Memory B cell (primary cell): Measurements from ENCODE around the gene ARL5C.

ENCODE experiments used
- ATAC-seq: fragments of 150-1000 bp; cut with Tn5 transposase; 2 replicates; pipeline ENCODE4 v1.10.0; 2021; ENCODE audit warnings: low read depth, mild to moderate bottlenecking, moderate library complexity
- DNase-seq, 2 donors: peaks; one replicate each; pipeline ENCODE4 v3.0.0; 2022; ENCODE audit warnings: low spot score in 2 of 2
- H3K27ac Mint-ChIP-seq: one replicate; pipeline ENCODE4 v1.8.0; 2022; ENCODE audit warnings: mild to moderate bottlenecking, moderate library complexity, mixed read lengths
- H3K27me3 Mint-ChIP-seq: one replicate; pipeline ENCODE4 v1.8.0; 2022; ENCODE audit warnings: mixed read lengths
- H3K36me3 Mint-ChIP-seq: one replicate; pipeline ENCODE4 v1.8.0; 2022; ENCODE audit warnings: mild to moderate bottlenecking, mixed read lengths
- H3K4me1 Mint-ChIP-seq: one replicate; pipeline ENCODE4 v1.8.0; 2022; ENCODE audit warnings: mixed read lengths
- H3K4me3 Mint-ChIP-seq: one replicate; pipeline ENCODE4 v1.8.0; 2022; ENCODE audit warnings: mild to moderate bottlenecking, moderate library complexity, mixed read lengths
- H3K9me3 Mint-ChIP-seq: one replicate; pipeline ENCODE4 v1.8.0; 2022; ENCODE audit warnings: mixed read lengths

Gene ARL5C

GRCh38 chr17:39165841-39166349, at the start of gene ARL5C:
TSS of gene ARL5C (minus strand) at chr17:39166161. CDS start at chr17:39165760, 401 bp downstream.
- Mint-ChIP-seq H3K27me3 (peaks cover 21% of the 10 kb centered on the region), H3K27ac (no peak within 1 kb of the TSS), H3K36me3 (peaks cover 1% of the 10 kb centered on the region), H3K4me3 (peak within 1 kb of the TSS; percentile 84), H3K4me1 (peaks cover 12% of the 10 kb centered on the region), H3K9me3 (peaks cover 1% of the 10 kb centered on the region)
- no peak for ATAC-seq
- DNase-seq, result no peak

- Mint-ChIP-seq H3K4me3 (no peak overlapping the region), H3K4me1 (peaks cover 18% of the 10 kb centered on the region), H3K9me3 (no peaks in the 10 kb centered on the region), H3K27ac (no peak overlapping the region), H3K27me3 (peaks cover 22% of the 10 kb centered on the region), H3K36me3 (no peaks in the 10 kb centered on the region)
- ATAC-seq, result no peak
- no peak for DNase-seq
Measured at GRCh38 chr17:39213852-39214251, 47.9 kb upstream of the ARL5C start.

- peaks cover 26% of the 10 kb centered on the region for H3K4me1 Mint-ChIP-seq
- no peaks in the 10 kb centered on the region for H3K9me3 Mint-ChIP-seq
- DNase-seq (no peak), ATAC-seq (no peak)
- peaks cover 22% of the 10 kb centered on the region for H3K27me3 Mint-ChIP-seq
- H3K27ac Mint-ChIP-seq, result no peak overlapping the region
- H3K36me3 Mint-ChIP-seq, result no peaks in the 10 kb centered on the region
- no peak overlapping the region for H3K4me3 Mint-ChIP-seq
Measured at GRCh38 chr17:39212841-39213480, 47.0 kb upstream of the ARL5C start.

- Mint-ChIP-seq H3K9me3 (no peaks in the 10 kb centered on the region), H3K4me1 (peaks cover 27% of the 10 kb centered on the region), H3K27me3 (peaks cover 22% of the 10 kb centered on the region), H3K27ac (no peak overlapping the region), H3K4me3 (no peak overlapping the region), H3K36me3 (no peaks in the 10 kb centered on the region)
- DNase-seq, result no peak
- ATAC-seq, result no peak
Measured at GRCh38 chr17:39212195-39212810, 46.3 kb upstream of the ARL5C start.

- no peak overlapping the region for H3K27ac Mint-ChIP-seq
- peaks cover under 1% of the 10 kb centered on the region for H3K36me3 Mint-ChIP-seq
- H3K27me3 Mint-ChIP-seq, result peaks cover 11% of the 10 kb centered on the region
- peak overlapping the region; percentile 72 for H3K4me3 Mint-ChIP-seq
- no peak for DNase-seq
- no peak for ATAC-seq
- H3K9me3 Mint-ChIP-seq, result no peaks in the 10 kb centered on the region
- H3K4me1 Mint-ChIP-seq, result peaks cover 29% of the 10 kb centered on the region
Measured at GRCh38 chr17:39210093-39210434, 44.1 kb upstream of the ARL5C start.

GRCh38 chr17:39209317-39210092, 43.5 kb upstream of the ARL5C start:
- H3K27ac Mint-ChIP-seq, result no peak overlapping the region
- ATAC-seq (peak; percentile 16), DNase-seq (peak in 1 of 2 donors; percentile 44)
- peaks cover 5% of the 10 kb centered on the region for H3K36me3 Mint-ChIP-seq
- peaks cover 7% of the 10 kb centered on the region for H3K27me3 Mint-ChIP-seq
- H3K4me3 Mint-ChIP-seq, result peak overlapping the region; percentile 73
- peaks cover 29% of the 10 kb centered on the region for H3K4me1 Mint-ChIP-seq
- no peaks in the 10 kb centered on the region for H3K9me3 Mint-ChIP-seq

- Mint-ChIP-seq H3K27ac (no peak overlapping the region), H3K9me3 (no peaks in the 10 kb centered on the region), H3K27me3 (peaks cover 7% of the 10 kb centered on the region), H3K4me3 (peak overlapping the region; percentile 73), H3K4me1 (peaks cover 30% of the 10 kb centered on the region), H3K36me3 (peaks cover 8% of the 10 kb centered on the region)
- DNase-seq, result peak; percentile 69 to 76
- peak; percentile 91 for ATAC-seq
Measured at GRCh38 chr17:39208893-39209292, 42.9 kb upstream of the ARL5C start.

GRCh38 chr17:39208136-39208535, 42.2 kb upstream of the ARL5C start:
- Mint-ChIP-seq H3K27ac (no peak overlapping the region), H3K9me3 (no peaks in the 10 kb centered on the region), H3K36me3 (peaks cover 12% of the 10 kb centered on the region), H3K27me3 (peaks cover 4% of the 10 kb centered on the region), H3K4me3 (no peak overlapping the region), H3K4me1 (peaks cover 33% of the 10 kb centered on the region)
- ATAC-seq (no peak), DNase-seq (peak in 1 of 2 donors; percentile 44)

GRCh38 chr17:39205112-39205526, 39.2 kb upstream of the ARL5C start:
- no peak overlapping the region for H3K4me3 Mint-ChIP-seq
- peaks cover 37% of the 10 kb centered on the region for H3K4me1 Mint-ChIP-seq
- peaks cover under 1% of the 10 kb centered on the region for H3K27me3 Mint-ChIP-seq
- H3K27ac Mint-ChIP-seq, result no peak overlapping the region
- ATAC-seq (no peak), DNase-seq (no peak)
- peaks cover 26% of the 10 kb centered on the region for H3K36me3 Mint-ChIP-seq
- H3K9me3 Mint-ChIP-seq, result no peaks in the 10 kb centered on the region

- H3K9me3 Mint-ChIP-seq, result no peaks in the 10 kb centered on the region
- peaks cover 26% of the 10 kb centered on the region for H3K36me3 Mint-ChIP-seq
- H3K4me3 Mint-ChIP-seq, result no peak overlapping the region
- no peak for ATAC-seq
- H3K27me3 Mint-ChIP-seq, result no peaks in the 10 kb centered on the region
- H3K27ac Mint-ChIP-seq, result no peak overlapping the region
- DNase-seq, result no peak
- peaks cover 36% of the 10 kb centered on the region for H3K4me1 Mint-ChIP-seq
Measured at GRCh38 chr17:39204245-39204644, 38.3 kb upstream of the ARL5C start.

GRCh38 chr17:39200957-39201510, 35.1 kb upstream of the ARL5C start:
- H3K27me3 Mint-ChIP-seq, result no peaks in the 10 kb centered on the region
- H3K4me1 Mint-ChIP-seq, result peaks cover 26% of the 10 kb centered on the region
- H3K9me3 Mint-ChIP-seq, result no peaks in the 10 kb centered on the region
- H3K4me3 Mint-ChIP-seq, result peak overlapping the region; percentile 97
- no peak for DNase-seq
- ATAC-seq, result no peak
- peaks cover 26% of the 10 kb centered on the region for H3K36me3 Mint-ChIP-seq
- peak overlapping the region; percentile 99 for H3K27ac Mint-ChIP-seq

GRCh38 chr17:39200070-39200879, 34.3 kb upstream of the ARL5C start, which contains the start of gene RPL19:
TSS of gene RPL19 (plus strand) at chr17:39200283. CDS start at chr17:39200345, 62 bp downstream.
- Mint-ChIP-seq H3K36me3 (peaks cover 26% of the 10 kb centered on the region), H3K27me3 (no peaks in the 10 kb centered on the region), H3K9me3 (no peaks in the 10 kb centered on the region), H3K27ac (peak within 1 kb of the TSS; percentile 99), H3K4me1 (peaks cover 31% of the 10 kb centered on the region), H3K4me3 (peak within 1 kb of the TSS; percentile 97)
- DNase-seq, result peak; percentile 80 to 84
- ATAC-seq, result peak; percentile 76

GRCh38 chr17:39199820-39200069, 33.8 kb upstream of the ARL5C start:
- peak overlapping the region; percentile 99 for H3K27ac Mint-ChIP-seq
- H3K27me3 Mint-ChIP-seq, result no peaks in the 10 kb centered on the region
- ATAC-seq, result peak; percentile 74
- H3K4me1 Mint-ChIP-seq, result peaks cover 31% of the 10 kb centered on the region
- peaks cover 23% of the 10 kb centered on the region for H3K36me3 Mint-ChIP-seq
- no peak for DNase-seq
- no peaks in the 10 kb centered on the region for H3K9me3 Mint-ChIP-seq
- peak overlapping the region; percentile 97 for H3K4me3 Mint-ChIP-seq
